Measurements from ENCODE around the gene USP13.

USP13 gene

DNA sequence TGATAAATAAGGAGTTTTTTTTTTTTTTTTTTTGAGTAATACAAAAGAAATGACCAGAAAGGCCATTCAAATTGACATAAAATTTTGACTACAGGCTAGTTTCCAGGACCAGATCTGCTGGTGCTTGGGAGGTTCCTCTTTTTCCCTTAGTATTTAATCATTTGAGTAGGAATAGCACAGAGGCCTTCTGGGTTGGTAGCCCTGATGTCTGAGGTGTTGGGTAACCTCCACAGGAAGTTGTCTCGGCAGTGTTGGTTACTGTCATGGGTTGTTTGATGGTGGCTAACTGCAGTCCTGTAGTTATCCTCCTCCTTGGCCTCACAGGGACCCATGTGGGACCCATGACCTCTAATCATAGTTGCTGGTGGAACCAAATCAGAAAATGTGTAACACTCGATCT lies 91.1 kb downstream of the USP13 start:
- Histone ChIP-seq H3K27me3 (ENCODE audit: insufficient read depth, low read length) (no peaks in the 10 kb centered on the region), H3K27ac (ENCODE audit: low read length) (no peak overlapping the region), H3K4me3 (ENCODE audit: low read length) (no peak overlapping the region), H3K36me3 (ENCODE audit: insufficient read depth, low read depth, low read length) (peaks cover 39% of the 10 kb centered on the region), H3K9me3 (ENCODE audit: insufficient read depth, low read depth, low read length) (no peaks in the 10 kb centered on the region), H3K4me1 (ENCODE audit: insufficient read depth, low read length) (peaks cover 4% of the 10 kb centered on the region; the same call in 1 of the 2 replicates), H3K9ac (ENCODE audit: low read depth, low read length) (no peak overlapping the region)

DNA sequence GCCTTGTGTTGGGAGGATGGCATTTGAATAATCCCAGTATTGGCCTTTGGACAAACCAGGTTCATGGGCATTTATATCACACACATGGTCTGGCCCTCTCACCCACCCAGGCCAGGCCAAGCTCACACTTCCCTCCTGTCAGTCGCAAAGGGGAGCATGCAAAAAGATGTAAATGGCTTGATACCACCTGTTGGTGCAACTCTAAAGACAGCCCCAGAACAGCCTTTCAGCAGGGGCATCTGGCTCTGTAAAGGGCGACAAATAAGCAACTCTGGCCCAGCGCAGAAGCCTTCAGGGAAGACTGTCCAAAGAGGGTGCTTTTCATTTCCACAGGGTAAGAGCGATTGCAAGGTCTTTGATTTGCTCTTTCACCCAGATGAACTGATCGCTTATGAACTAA lies 91.8 kb downstream of the USP13 start:
- Histone ChIP-seq H3K36me3 (ENCODE audit: insufficient read depth, low read depth, low read length) (peaks cover 39% of the 10 kb centered on the region), H3K9ac (ENCODE audit: low read depth, low read length) (no peak overlapping the region), H3K4me3 (ENCODE audit: low read length) (no peak overlapping the region), H3K27me3 (ENCODE audit: insufficient read depth, low read length) (no peaks in the 10 kb centered on the region), H3K9me3 (ENCODE audit: insufficient read depth, low read depth, low read length) (no peaks in the 10 kb centered on the region), H3K27ac (ENCODE audit: low read length) (no peak overlapping the region), H3K4me1 (ENCODE audit: insufficient read depth, low read length) (peaks cover 4% of the 10 kb centered on the region; the same call in 1 of the 2 replicates)

DNA sequence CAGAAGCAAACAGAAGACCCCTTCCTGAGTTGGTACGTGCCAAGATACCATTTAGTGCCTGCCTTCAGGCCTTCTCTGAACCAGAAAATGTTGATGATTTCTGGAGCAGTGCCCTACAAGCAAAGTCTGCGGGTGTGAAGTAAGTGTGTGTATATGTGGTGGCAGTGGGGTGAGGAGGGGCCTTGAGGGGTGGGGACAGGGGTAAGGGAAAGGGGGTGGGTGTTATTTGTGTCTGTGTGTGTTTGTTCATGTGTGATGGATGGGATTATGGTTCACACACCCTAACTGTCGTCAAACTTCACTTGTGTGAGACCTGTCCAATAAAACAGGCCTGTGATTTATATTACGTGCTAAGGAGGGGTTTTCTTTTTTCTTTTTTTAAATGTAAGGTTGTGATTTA lies 92.2 kb downstream of the USP13 start:
- H3K4me3 ChIP-seq (ENCODE audit: low read length): no peak overlapping the region

DNA sequence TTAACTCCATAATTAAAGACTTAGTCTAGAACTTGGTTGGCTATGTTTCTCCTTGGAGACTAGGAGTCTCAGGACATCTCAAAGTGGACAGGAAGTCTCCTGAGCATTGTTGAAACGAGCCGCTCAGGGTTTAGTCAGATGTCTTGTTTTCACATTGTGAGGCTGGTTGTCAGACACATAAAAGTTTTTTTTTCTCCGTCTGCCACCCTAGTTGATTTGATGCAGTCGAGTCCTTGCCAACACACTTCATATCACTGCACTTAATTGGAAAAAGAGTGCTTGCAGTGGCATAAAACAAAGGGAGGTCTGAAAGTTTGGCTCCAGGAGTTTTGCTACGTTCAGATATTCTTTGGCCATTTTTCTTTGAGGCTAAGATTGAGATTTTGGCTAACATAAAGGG lies 92.9 kb downstream of the USP13 start:
- Histone ChIP-seq H3K4me1 (ENCODE audit: insufficient read depth, low read length) (peaks cover 4% of the 10 kb centered on the region; the same call in 1 of the 2 replicates), H3K36me3 (ENCODE audit: insufficient read depth, low read depth, low read length) (peaks cover 35% of the 10 kb centered on the region; the same call in 1 of the 2 replicates), H3K27me3 (ENCODE audit: insufficient read depth, low read length) (no peaks in the 10 kb centered on the region), H3K4me3 (ENCODE audit: low read length) (no peak overlapping the region), H3K9me3 (ENCODE audit: insufficient read depth, low read depth, low read length) (no peaks in the 10 kb centered on the region), H3K27ac (ENCODE audit: low read length) (no peak overlapping the region), H3K9ac (ENCODE audit: low read depth, low read length) (no peak overlapping the region)

More for the DNA sequence above, 92.2 kb downstream of the USP13 start:
- peaks cover 4% of the 10 kb centered on the region; the same call in 1 of the 2 replicates for H3K4me1 ChIP-seq (ENCODE audit: insufficient read depth, low read length)
- peaks cover 39% of the 10 kb centered on the region for H3K36me3 ChIP-seq (ENCODE audit: insufficient read depth, low read depth, low read length)
- H3K9me3 ChIP-seq (ENCODE audit: insufficient read depth, low read depth, low read length): no peaks in the 10 kb centered on the region
- H3K9ac ChIP-seq (ENCODE audit: low read depth, low read length): no peak overlapping the region
- no peaks in the 10 kb centered on the region for H3K27me3 ChIP-seq (ENCODE audit: insufficient read depth, low read length)
- H3K27ac ChIP-seq (ENCODE audit: low read length): no peak overlapping the region

DNA sequence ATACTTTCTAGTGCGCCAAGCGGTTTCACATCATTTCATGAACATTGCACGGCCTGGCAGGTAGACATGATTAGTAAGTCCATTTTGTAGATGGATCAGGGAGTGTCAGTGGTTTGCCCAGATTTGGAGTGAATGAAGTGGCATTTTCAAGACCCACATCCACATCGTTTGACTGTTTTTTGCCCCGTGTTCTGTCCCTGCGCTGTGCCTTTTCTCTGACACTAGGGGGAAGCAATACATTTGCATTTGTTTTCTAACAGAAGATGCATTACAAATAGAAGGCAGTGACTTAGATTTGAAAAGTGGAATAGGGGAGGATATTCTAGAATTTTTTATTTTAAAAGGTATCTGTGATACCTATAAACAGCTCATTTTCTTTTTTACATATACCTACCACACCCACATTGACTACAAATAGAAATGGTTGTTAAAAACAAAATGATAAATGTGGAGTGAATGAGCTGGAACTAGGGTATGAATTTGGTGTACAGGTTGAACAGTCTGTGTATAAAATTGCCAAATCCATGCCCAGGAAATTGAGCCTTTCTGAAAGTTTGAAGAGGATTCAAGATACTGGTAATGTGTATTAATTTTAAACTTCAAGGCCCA lies 98.0 kb downstream of the USP13 start:
- H3K27ac ChIP-seq (ENCODE audit: low read length): no peak overlapping the region
- H3K9me3 ChIP-seq (ENCODE audit: insufficient read depth, low read depth, low read length): no peaks in the 10 kb centered on the region
- H3K4me1 ChIP-seq (ENCODE audit: insufficient read depth, low read length): no peaks in the 10 kb centered on the region
- H3K27me3 ChIP-seq (ENCODE audit: insufficient read depth, low read length): no peaks in the 10 kb centered on the region
- H3K36me3 ChIP-seq (ENCODE audit: insufficient read depth, low read depth, low read length): peaks cover 35% of the 10 kb centered on the region
- no peak overlapping the region for H3K9ac ChIP-seq (ENCODE audit: low read depth, low read length)
- no peak overlapping the region for H3K4me3 ChIP-seq (ENCODE audit: low read length)

DNA sequence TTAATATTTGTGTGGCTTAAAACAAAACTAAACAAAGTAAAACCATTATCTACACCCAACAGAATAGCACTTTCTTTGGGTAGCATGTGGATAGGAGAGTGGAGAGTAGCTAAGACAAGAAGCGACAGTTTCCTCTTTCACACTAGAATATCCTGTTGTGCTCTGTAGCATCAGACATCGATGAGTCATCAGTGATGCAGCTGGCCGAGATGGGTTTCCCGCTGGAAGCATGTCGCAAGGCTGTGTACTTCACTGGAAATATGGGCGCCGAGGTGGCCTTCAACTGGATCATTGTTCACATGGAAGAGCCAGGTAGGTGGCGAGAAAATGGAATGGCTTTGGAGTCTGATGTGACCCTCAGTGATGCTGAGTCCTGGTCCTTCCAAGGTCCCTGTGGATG lies 108.1 kb downstream of the USP13 start:
- Histone ChIP-seq H3K36me3 (ENCODE audit: insufficient read depth, low read depth, low read length) (peaks cover 50% of the 10 kb centered on the region), H3K27ac (ENCODE audit: low read length) (no peak overlapping the region), H3K4me3 (ENCODE audit: low read length) (no peak overlapping the region), H3K9ac (ENCODE audit: low read depth, low read length) (no peak overlapping the region), H3K9me3 (ENCODE audit: insufficient read depth, low read depth, low read length) (no peaks in the 10 kb centered on the region), H3K4me1 (ENCODE audit: insufficient read depth, low read length) (no peaks in the 10 kb centered on the region), H3K27me3 (ENCODE audit: insufficient read depth, low read length) (no peaks in the 10 kb centered on the region)

DNA sequence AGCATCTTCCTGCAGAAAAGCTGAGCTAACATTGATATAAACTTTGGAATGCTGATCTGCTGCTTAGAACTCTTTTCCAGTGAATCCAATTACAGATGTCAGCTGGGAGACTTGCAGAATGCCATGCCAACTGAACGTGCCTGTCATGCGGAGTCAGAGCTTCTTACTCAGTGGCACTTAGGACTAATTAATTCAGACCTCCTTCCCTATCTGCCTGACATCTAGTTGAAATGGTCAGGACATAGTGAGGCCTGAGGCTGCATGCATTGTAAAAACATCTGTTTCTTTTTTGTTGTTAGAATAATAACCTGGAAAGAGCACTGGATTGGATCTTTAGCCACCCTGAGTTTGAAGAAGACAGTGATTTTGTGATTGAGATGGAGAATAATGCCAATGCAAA lies 112.6 kb downstream of the USP13 start:
- no peak overlapping the region for H3K4me3 ChIP-seq (ENCODE audit: low read length)
- no peak overlapping the region for H3K27ac ChIP-seq (ENCODE audit: low read length)
- peaks cover 54% of the 10 kb centered on the region for H3K36me3 ChIP-seq (ENCODE audit: insufficient read depth, low read depth, low read length)
- H3K9me3 ChIP-seq (ENCODE audit: insufficient read depth, low read depth, low read length): no peaks in the 10 kb centered on the region
- no peak overlapping the region for H3K9ac ChIP-seq (ENCODE audit: low read depth, low read length)
- H3K27me3 ChIP-seq (ENCODE audit: insufficient read depth, low read length): no peaks in the 10 kb centered on the region
- H3K4me1 ChIP-seq (ENCODE audit: insufficient read depth, low read length): no peaks in the 10 kb centered on the region

DNA sequence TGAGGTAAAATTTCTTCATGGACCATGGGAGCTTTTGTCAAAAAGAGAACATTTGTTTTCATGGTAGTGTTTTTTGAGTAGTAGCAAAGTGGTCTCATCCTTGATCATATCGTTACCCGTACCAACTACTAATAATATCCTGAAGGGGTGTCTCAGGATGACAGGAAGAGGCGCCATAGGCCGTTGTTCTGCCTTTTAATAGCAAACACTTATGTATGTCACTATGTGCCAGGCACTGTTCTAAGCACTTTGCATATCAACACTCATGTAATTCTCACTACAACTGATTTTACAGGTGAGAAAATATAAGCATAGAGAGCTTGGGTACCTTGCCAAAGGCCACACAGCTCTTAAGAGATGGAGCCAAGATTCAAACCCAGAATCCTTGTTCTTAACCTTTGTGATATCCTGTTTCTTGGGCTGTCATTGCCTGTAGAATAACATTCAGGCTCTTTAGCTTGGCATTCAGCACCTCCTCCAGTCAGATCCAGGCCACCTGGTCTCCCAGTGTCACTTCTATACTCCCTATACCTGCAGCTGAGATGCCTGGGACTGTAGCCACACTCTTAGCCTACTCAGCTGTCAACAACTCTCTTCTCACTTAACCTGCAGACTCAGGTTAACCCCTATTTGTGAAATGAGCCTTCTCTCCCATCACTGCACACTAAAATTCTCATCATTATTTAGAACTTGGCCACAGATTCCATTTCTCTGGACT lies 113.7 kb downstream of the USP13 start:
- Histone ChIP-seq H3K27me3 (ENCODE audit: insufficient read depth, low read length) (no peaks in the 10 kb centered on the region), H3K9ac (ENCODE audit: low read depth, low read length) (no peak overlapping the region), H3K27ac (ENCODE audit: low read length) (no peak overlapping the region), H3K9me3 (ENCODE audit: insufficient read depth, low read depth, low read length) (no peaks in the 10 kb centered on the region), H3K4me1 (ENCODE audit: insufficient read depth, low read length) (peaks cover 3% of the 10 kb centered on the region; the same call in 1 of the 2 replicates), H3K36me3 (ENCODE audit: insufficient read depth, low read depth, low read length) (peaks cover 44% of the 10 kb centered on the region), H3K4me3 (ENCODE audit: low read length) (no peak overlapping the region)

DNA sequence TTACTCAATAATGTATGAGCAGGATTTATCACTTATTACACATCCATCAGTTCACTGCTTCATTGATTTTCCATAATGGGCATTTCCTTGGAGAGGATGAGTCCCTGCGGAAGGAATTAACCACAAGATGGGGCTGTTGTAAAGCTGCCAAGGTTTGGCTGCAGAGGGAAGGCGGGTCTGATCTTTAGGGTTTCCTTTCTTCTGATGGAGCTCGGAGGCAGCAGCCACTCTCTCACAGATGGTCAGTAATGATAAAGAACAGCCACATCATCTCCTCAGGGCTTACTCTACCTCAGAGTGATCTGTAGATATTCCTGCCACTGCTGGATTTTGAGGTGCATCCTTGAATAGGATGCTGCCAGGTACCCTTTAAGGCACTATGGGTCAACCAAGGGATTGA lies 115.2 kb downstream of the USP13 start:
- H3K27ac ChIP-seq (ENCODE audit: low read length): no peak overlapping the region
- no peak overlapping the region for H3K4me3 ChIP-seq (ENCODE audit: low read length)
- no peaks in the 10 kb centered on the region for H3K9me3 ChIP-seq (ENCODE audit: insufficient read depth, low read depth, low read length)
- H3K9ac ChIP-seq (ENCODE audit: low read depth, low read length): no peak overlapping the region
- H3K27me3 ChIP-seq (ENCODE audit: insufficient read depth, low read length): no peaks in the 10 kb centered on the region
- H3K4me1 ChIP-seq (ENCODE audit: insufficient read depth, low read length): peaks cover 15% of the 10 kb centered on the region; the same call in 1 of the 2 replicates
- H3K36me3 ChIP-seq (ENCODE audit: insufficient read depth, low read depth, low read length): peaks cover 39% of the 10 kb centered on the region

DNA sequence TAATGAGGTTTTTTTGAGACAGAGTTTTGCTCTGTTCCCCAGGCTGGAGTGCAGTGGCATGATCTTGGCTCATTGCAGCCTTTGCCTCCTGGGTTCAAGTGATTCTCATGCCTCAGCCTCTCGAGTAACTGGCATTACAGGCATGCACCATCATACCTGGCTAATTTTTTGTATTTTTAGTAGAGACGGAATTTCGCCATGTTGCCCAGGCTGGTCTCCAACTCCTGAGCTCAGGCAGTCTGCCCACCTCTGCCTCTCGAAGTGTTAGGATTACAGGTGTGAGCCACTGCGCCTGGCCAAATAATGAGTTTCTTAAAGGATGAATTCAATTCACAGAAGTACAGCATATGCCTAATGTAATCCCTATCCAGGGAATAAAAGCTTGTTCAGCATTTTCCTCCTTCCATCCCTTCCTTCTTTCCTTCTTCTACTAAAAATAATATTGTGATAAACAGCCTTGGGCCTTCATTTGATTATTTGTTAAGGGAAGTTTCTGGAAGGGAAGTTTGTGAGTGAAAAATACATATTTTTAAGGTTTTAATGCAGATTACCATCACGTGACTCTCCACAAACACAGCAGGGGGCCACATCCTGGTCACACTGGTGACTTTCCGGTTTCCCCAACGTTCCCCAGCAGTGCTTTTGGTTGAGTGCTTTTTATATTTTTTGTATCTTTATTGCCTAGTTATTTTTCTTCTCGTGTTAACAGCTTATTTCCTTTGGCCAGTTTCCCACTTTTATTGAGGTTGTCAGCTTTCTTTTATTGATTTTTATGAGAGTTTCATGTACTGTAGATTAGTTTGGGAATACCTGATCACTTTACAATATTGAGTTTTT lies 116.8 kb downstream of the USP13 start:
- Histone ChIP-seq H3K9me3 (ENCODE audit: insufficient read depth, low read depth, low read length) (no peaks in the 10 kb centered on the region), H3K4me1 (ENCODE audit: insufficient read depth, low read length) (peaks cover 15% of the 10 kb centered on the region; the same call in 1 of the 2 replicates), H3K27ac (ENCODE audit: low read length) (no peak overlapping the region), H3K4me3 (ENCODE audit: low read length) (no peak overlapping the region), H3K9ac (ENCODE audit: low read depth, low read length) (no peak overlapping the region), H3K27me3 (ENCODE audit: insufficient read depth, low read length) (no peaks in the 10 kb centered on the region), H3K36me3 (ENCODE audit: insufficient read depth, low read depth, low read length) (peaks cover 38% of the 10 kb centered on the region)

DNA sequence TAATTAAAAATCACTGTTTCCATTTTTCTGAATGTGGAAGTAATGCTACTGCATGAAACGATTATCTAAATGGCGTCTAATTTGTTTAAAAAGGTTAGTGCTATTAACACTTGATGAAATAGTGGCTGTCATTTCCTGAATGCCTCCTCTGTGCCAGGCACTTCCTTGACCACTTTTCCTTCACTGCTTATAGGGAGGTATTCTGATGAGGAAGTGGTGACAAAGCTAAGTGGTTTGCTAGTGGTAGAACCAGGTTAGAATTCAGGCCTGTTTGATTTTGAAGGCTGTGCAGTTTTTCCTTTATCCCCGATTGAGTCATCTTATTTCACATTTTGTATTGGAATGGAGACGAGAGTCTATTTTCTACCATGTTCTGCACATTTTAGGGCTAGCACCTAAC lies 119.0 kb downstream of the USP13 start:
- H3K9me3 ChIP-seq (ENCODE audit: insufficient read depth, low read depth, low read length): peaks cover 5% of the 10 kb centered on the region; the same call in 1 of the 2 replicates
- no peaks in the 10 kb centered on the region for H3K27me3 ChIP-seq (ENCODE audit: insufficient read depth, low read length)
- no peak overlapping the region for H3K9ac ChIP-seq (ENCODE audit: low read depth, low read length)
- H3K36me3 ChIP-seq (ENCODE audit: insufficient read depth, low read depth, low read length): peaks cover 18% of the 10 kb centered on the region
- no peak overlapping the region for H3K27ac ChIP-seq (ENCODE audit: low read length)
- H3K4me1 ChIP-seq (ENCODE audit: insufficient read depth, low read length): peaks cover 15% of the 10 kb centered on the region; the same call in 1 of the 2 replicates
- no peak overlapping the region; the same call in 1 of the 2 replicates for H3K4me3 ChIP-seq (ENCODE audit: low read length)
